Cardiac fibroblast (primary cell): ENCODE measurements around the gene SMAD7.

ENCODE experiments used
- DNase-seq, 2 donors: peaks; one replicate each; pipeline versions ENCODE4 v3.0.0 to v3.0.0-alpha.2; 2010; ENCODE audit warnings: low read depth in 2 of 2
- H3K4me3 ChIP-seq, 2 donors: replicated peaks in 1 of 2; 1 replicate in 1 of 2; 2 replicates in 1 of 2; pipeline ENCODE4 v1.5.1; 2011; ENCODE audit warnings: low read depth in 2 of 2, low read length in 2 of 2, mild to moderate bottlenecking in 2 of 2, moderate library complexity in 1 of 2
- TF ChIP-seq, protein P1 (sequence below): IDR thresholded peaks from one replicate; pipeline ENCODE4 v1.5.1; 2011; ENCODE audit warnings: low read depth, mild to moderate bottlenecking, low read length, inconsistent platforms

Gene SMAD7

GRCh38 chr18:48954886-48955819 is 4.4 kb upstream of the SMAD7 start:
- no peak for DNase-seq
- no peak overlapping the region for H3K4me3 ChIP-seq
- TF ChIP-seq, protein P1, sequence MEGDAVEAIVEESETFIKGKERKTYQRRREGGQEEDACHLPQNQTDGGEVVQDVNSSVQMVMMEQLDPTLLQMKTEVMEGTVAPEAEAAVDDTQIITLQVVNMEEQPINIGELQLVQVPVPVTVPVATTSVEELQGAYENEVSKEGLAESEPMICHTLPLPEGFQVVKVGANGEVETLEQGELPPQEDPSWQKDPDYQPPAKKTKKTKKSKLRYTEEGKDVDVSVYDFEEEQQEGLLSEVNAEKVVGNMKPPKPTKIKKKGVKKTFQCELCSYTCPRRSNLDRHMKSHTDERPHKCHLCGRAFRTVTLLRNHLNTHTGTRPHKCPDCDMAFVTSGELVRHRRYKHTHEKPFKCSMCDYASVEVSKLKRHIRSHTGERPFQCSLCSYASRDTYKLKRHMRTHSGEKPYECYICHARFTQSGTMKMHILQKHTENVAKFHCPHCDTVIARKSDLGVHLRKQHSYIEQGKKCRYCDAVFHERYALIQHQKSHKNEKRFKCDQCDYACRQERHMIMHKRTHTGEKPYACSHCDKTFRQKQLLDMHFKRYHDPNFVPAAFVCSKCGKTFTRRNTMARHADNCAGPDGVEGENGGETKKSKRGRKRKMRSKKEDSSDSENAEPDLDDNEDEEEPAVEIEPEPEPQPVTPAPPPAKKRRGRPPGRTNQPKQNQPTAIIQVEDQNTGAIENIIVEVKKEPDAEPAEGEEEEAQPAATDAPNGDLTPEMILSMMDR, result no peak

DNA sequence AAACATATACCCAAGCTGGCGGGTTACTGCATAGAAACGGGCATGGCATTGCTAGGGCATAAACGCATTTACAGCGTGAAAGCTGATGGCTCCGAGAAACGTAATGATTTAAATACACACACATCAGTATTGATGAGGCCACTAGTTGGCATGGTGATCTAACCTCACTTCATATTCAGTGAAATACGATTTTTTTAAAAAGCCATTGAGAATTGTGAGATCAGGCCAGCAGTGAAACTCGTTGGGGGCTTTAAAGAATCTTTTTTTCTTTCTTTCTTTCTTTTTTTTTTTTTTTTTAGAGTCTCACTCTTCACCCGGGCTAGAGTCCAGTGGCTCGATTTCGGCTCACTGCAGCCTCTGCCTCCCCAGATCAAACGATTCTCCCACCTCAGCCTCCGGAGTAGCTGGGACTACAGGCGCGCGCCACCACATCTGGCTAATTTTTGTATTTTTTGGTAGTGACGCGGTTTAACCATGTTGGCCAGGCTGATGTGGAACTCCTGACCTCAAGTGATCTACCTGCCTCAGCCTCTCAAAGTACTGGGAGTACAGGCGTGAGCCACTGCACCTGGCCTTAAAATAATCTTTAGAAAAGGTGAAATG is 2.4 kb upstream of the SMAD7 start:
- no peak for DNase-seq
- TF ChIP-seq, protein P1, result no peak
- peak overlapping the region; percentile 57 to 59 for H3K4me3 ChIP-seq

GRCh38 chr18:48952287-48953103 is 1.7 kb upstream of the SMAD7 start:
- peak; percentile 86 to 89 for DNase-seq
- peak overlapping the region; percentile 57 to 59 for H3K4me3 ChIP-seq
- TF ChIP-seq, protein P1, result no peak

DNA sequence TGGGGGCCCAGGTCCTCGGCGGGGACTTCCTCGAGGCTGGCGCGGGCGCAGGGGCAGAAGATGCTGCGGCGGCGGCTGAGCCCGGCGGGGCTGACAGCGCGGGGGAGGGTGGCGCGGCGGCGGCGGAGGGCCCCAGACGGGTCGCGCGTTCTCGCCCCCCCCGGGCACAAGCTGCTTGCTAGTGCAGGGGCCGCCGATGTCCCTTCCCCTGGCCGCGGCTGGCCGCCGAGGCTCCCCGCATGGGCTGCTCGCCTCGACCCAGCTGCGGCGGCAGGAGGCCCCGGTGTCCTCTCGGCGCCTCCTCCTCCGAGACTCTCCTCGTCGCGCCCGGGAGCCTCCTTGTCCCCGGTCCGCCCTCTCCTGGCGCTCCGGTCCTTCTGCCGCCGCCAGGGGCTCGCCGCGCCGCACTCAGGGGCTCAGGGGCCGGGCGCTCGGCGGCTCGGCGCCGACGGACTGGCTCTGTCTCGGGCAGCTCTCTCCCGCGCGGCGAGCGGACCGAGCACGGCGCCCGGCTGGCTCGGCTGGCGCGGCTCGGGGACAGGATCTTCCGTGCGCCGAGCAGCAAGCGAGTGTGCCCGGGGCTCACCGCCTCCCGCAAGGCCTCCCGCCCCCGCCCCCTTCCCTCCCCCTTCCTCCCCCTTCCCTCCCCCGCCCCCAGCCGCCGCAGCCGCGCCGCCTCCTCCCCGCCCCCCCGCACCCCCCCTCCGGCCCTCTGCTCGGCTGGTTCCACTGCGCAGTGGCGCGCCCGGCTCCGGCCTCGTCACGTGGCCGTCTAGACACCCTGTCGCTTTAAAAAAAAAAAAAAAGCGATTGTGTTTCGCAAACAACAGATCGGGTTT is 902 bp upstream of the SMAD7 start:
- H3K4me3 ChIP-seq, result peak overlapping the region; percentile 71 to 86
- TF ChIP-seq, protein P1, result no peak
- DNase-seq, result peak; percentile 93 to 95

- TF ChIP-seq, protein P1, result no peak
- peak; percentile 44 to 60 for DNase-seq
- H3K4me3 ChIP-seq, result peak overlapping the region; percentile 82 to 86
Measured at GRCh38 chr18:48949606-48950535, 894 bp downstream of the SMAD7 start.
